PC-3 (cell line): ENCODE results near the gene GAB3. TPM values are rescaled to one million over a fixed set of nuclear protein-coding genes. Genes with fewer than 3 reads are reported as not detected.

Source experiments
- ATAC-seq: fragments of 200-7000 bp; cut with Tn5 transposase; 2 replicates; pipeline ENCODE4 v1.9.1; 2020; ENCODE audit warnings: mild to moderate bottlenecking, moderate library complexity
- BruUV-seq: library from RNA; stranded (reverse); fragments of 400-500 nt; replicated peaks from 2 replicates; lab custom pipeline; 2021; lab: Mats Ljungman, UMichigan
- CTCF ChIA-PET: fragments of 300-600 bp; sonication (Branson Sonifier 250); formaldehyde crosslinking; loops from one replicate; lab custom pipeline; 2022; ENCODE audit warnings: antibody characterized with exemption; lab: Charles Lee
- POLR2A ChIA-PET: fragments of 300-600 bp; sonication (Branson Sonifier 250); formaldehyde crosslinking; loops from one replicate; lab custom pipeline; 2022; ENCODE audit warnings: antibody characterized with exemption; ENCODE audit not compliant: unreplicated experiment; lab: Charles Lee
- DNase-seq: peaks from one replicate; pipeline ENCODE4 v3.0.0-alpha.2; 2015
- H2AFZ ChIP-seq: fragments of 300-600 bp; sonication (generic); 2 replicates; pipeline ENCODE4 v1.6.0; 2016; ENCODE audit warnings: antibody characterized with exemption, low read length
- H3F3A ChIP-seq: fragments of 300-600 bp; sonication (generic); one replicate; pipeline ENCODE4 v1.6.0; 2017; ENCODE audit warnings: antibody characterized with exemption, low read length, control low read depth, mild to moderate bottlenecking; ENCODE audit not compliant: unreplicated experiment
- H3K27ac ChIP-seq: fragments of 300-600 bp; sonication (generic); 2 replicates; pipeline ENCODE4 v1.5.1; 2016; ENCODE audit warnings: mild to moderate bottlenecking, low read length
- H3K27me3 ChIP-seq: fragments of 300-600 bp; sonication (generic); 2 replicates; pipeline ENCODE4 v1.6.1; 2016; ENCODE audit warnings: low read length, mixed read lengths
- H3K36me3 ChIP-seq: fragments of 300-600 bp; sonication (generic); 2 replicates; pipeline ENCODE4 v1.6.1; 2016; ENCODE audit warnings: low read depth, mixed run types, low read length, mixed read lengths
- H3K4me1 ChIP-seq: fragments of 300-600 bp; sonication (generic); 2 replicates; pipeline ENCODE4 v1.5.1; 2016; ENCODE audit warnings: low read length; ENCODE audit not compliant: insufficient read depth
- H3K4me2 ChIP-seq: fragments of 300-600 bp; sonication (generic); 2 replicates; pipeline ENCODE4 v1.6.0; 2016; ENCODE audit warnings: low read length
- H3K4me3 ChIP-seq: fragments of 300-600 bp; sonication (generic); 2 replicates; pipeline ENCODE4 v1.5.1; 2016; ENCODE audit warnings: mild to moderate bottlenecking, low read length, mixed read lengths
- H3K79me2 ChIP-seq: fragments of 300-600 bp; sonication (generic); 2 replicates; pipeline ENCODE4 v1.6.1; 2017; ENCODE audit warnings: low read length, mixed read lengths
- H3K9ac ChIP-seq: fragments of 300-600 bp; sonication (generic); 2 replicates; pipeline ENCODE4 v1.6.0; 2016; ENCODE audit warnings: mild to moderate bottlenecking, low read length
- H3K9me2 ChIP-seq: fragments of 300-600 bp; sonication (generic); replicated peaks from 2 replicates; pipeline ENCODE4 v1.6.1; 2016; ENCODE audit warnings: mixed run types, low read length, mixed read lengths
- H3K9me3 ChIP-seq: fragments of 300-600 bp; sonication (generic); 2 replicates; pipeline ENCODE4 v1.6.1; 2016; ENCODE audit warnings: low read length, mixed read lengths
- H4K20me1 ChIP-seq: fragments of 300-600 bp; sonication (generic); 2 replicates; pipeline ENCODE4 v1.6.1; 2016; ENCODE audit warnings: low read length, mixed read lengths
- CTCF ChIP-seq: fragments of 300-600 bp; sonication (generic); conservative IDR thresholded peaks from 2 replicates; pipeline ENCODE4 v1.5.1; 2017; ENCODE audit warnings: antibody characterized with exemption, low read depth, mild to moderate bottlenecking, low read length
- EZH2 ChIP-seq: fragments of 300-600 bp; sonication (generic); IDR thresholded peaks from one replicate; pipeline ENCODE4 v1.6.1; 2017; ENCODE audit warnings: antibody characterized with exemption, mild to moderate bottlenecking, low read length; ENCODE audit not compliant: unreplicated experiment
- EZH2phosphoT487 ChIP-seq: fragments of 300-600 bp; sonication (generic); IDR thresholded peaks from 2 replicates; pipeline ENCODE4 v1.6.1; 2018; ENCODE audit warnings: mild to moderate bottlenecking, antibody characterized with exemption, low read length, borderline replicate concordance
- intact Hi-C: fragments of 100-400 bp; cut with micrococcal nuclease; formaldehyde crosslinking; loops from 2 replicates; pipeline ENCODE4 v1.9.0; 2023
- total RNA-seq: library from RNA; depleted of rRNA; stranded (reverse); fragments of >200 nt; gene quantifications from 2 replicates; pipeline ENCODE4 v1.2.3, GENCODE V29; 2014

GAB3 gene
- total RNA-seq, 1 experiment from 2014 or later = 3.1 TPM

DNA sequence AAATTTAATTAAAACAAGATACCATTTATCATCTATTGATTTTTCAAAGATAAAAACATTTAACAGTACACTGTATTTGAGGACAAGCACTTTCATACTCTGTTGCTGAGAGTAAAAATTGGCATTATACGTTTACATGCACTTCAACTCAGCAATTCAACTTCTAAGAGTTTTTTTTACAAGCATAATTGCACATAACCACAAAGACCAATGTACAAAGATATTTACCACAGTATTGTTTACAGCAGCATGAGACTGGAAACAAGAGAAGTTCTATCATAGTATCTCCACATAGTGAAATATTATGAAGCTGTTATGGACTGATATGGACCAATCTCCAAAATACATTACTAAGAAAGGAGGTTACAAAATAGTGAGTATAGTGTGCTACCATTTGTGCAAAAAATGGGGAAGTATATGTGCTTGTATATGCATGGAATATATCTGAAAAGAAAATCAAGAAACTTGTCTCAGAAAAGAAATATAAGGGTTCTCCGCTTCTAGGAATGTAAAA lies 10.9 kb downstream of the GAB3 start:
- H3K4me3 ChIP-seq = no peak overlapping the region
- H3K4me1 ChIP-seq = peaks cover 6% of the 10 kb centered on the region; the same call in 1 of the 2 replicates
- no peaks in the 10 kb centered on the region for H3K79me2 ChIP-seq
- no peak overlapping the region for H3K27ac ChIP-seq
- no peaks in the 10 kb centered on the region for H3K9me3 ChIP-seq
- no peaks in the 10 kb centered on the region for H4K20me1 ChIP-seq
- no TSS peak for BruUV-seq
- H2AFZ ChIP-seq = no peak overlapping the region
- no peak overlapping the region for H3K9ac ChIP-seq
- ATAC-seq (no peak), DNase-seq (no peak)
- TF ChIP-seq CTCF (no peak), EZH2 (no peak), EZH2phosphoT487 (no peak)
- POLR2A ChIA-PET = no interaction called here
- no peaks in the 10 kb centered on the region for H3K9me2 ChIP-seq
- H3K27me3 ChIP-seq = no peaks in the 10 kb centered on the region
- H3K36me3 ChIP-seq = no peaks in the 10 kb centered on the region
- intact Hi-C loops = no loop called here
- no peak overlapping the region for H3K4me2 ChIP-seq
- no peaks in the 10 kb centered on the region for H3F3A ChIP-seq
- CTCF ChIA-PET = no interaction called here

GRCh38 chrX:154738011-154738738 lies 12.7 kb downstream of the GAB3 start:
- Histone ChIP-seq H3K27me3 (no peaks in the 10 kb centered on the region), H3K79me2 (no peaks in the 10 kb centered on the region), H2AFZ (peak overlapping the region; percentile 36; the same call in 1 of the 2 replicates), H3F3A (no peaks in the 10 kb centered on the region), H3K9me2 (no peaks in the 10 kb centered on the region), H4K20me1 (no peaks in the 10 kb centered on the region), H3K9ac (no peak overlapping the region), H3K36me3 (no peaks in the 10 kb centered on the region), H3K4me2 (peak overlapping the region; percentile 55), H3K4me3 (no peak overlapping the region), H3K27ac (peak overlapping the region; percentile 25; the same call in 1 of the 2 replicates), H3K9me3 (no peaks in the 10 kb centered on the region), H3K4me1 (peaks cover 23% of the 10 kb centered on the region)
- peak; percentile 70 for DNase-seq
- no TSS peak for BruUV-seq
- TF ChIP-seq EZH2 = no peak
- TF ChIP-seq EZH2phosphoT487 = no peak
- no peak for TF ChIP-seq CTCF
- intact Hi-C loops = no loop called here
- ChIA-PET POLR2A (interaction anchor here (0.6 kb wide), 1 partner anchor 26 kb away, joined by 4 read pairs; no protein-coding TSS in a partner anchor), CTCF (interaction anchor here (0.6 to 1.2 kb wide), 2 partner anchors 11 to 21 kb away, joined by 5 to 6 read pairs; no protein-coding TSS in a partner anchor)
- peak; percentile 89 for ATAC-seq

GRCh38 chrX:154737136-154737535 lies 13.7 kb downstream of the GAB3 start:
- H3K79me2 ChIP-seq = no peaks in the 10 kb centered on the region
- DNase-seq (no peak), ATAC-seq (no peak)
- H3K27me3 ChIP-seq = no peaks in the 10 kb centered on the region
- no peaks in the 10 kb centered on the region for H3K36me3 ChIP-seq
- intact Hi-C loops = no loop called here
- ChIA-PET CTCF (no interaction called here), POLR2A (no interaction called here)
- H2AFZ ChIP-seq = no peak overlapping the region
- peaks cover 3% of the 10 kb centered on the region for H3F3A ChIP-seq
- H3K9me3 ChIP-seq = no peaks in the 10 kb centered on the region
- no peak overlapping the region for H3K4me3 ChIP-seq
- no peaks in the 10 kb centered on the region for H3K9me2 ChIP-seq
- H4K20me1 ChIP-seq = no peaks in the 10 kb centered on the region
- H3K4me2 ChIP-seq = no peak overlapping the region
- peaks cover 33% of the 10 kb centered on the region for H3K4me1 ChIP-seq
- no TSS peak for BruUV-seq
- TF ChIP-seq EZH2 = no peak
- no peak overlapping the region for H3K27ac ChIP-seq
- no peak overlapping the region for H3K9ac ChIP-seq
